ENCODE measurements around the gene TOGARAM1. TPM values are rescaled to one million over a fixed set of nuclear protein-coding genes. Genes with fewer than 3 reads are reported as not detected.
A peak's percentile ranks its signal among the peaks of the same experiment; 100 is the strongest.

Gene TOGARAM1
- total RNA-seq, 4 donors from 2014 or later: 6.3 to 19.1 (median 9.7) TPM

GRCh38 chr14:44954750-44955149, 7.2 kb upstream of the TOGARAM1 start:
- in situ Hi-C loops (cut with MboI; ENCODE audit: low sequenced_read_pairs in 4 of 4): loop anchor here in 1 of 4 donors (25.0 kb wide), 1 partner anchor 183 kb away; the partner anchor contains the start of genes FANCM and FKBP3
- Histone ChIP-seq H3K27me3 (no peaks in the 10 kb centered on the region), H3K9me3 (no peaks in the 10 kb centered on the region), H3K36me3 (no peaks in the 10 kb centered on the region), H3K4me1 (peaks cover 28 to 29% of the 10 kb centered on the region in 2 donors), H3K4me3 (no peak overlapping the region), H3K27ac (no peak overlapping the region)
- intact Hi-C loops (cut with DNase I; ENCODE audit: low total_unique reads): no loop called here
- DNase-seq (no peak), ATAC-seq (no peak)
- TF ChIP-seq POLR2A (IDR thresholded peaks at IDR 0.05): no peak
- TF ChIP-seq CTCF (IDR thresholded peaks at IDR 0.05 in 4 of 5, conservative IDR thresholded peaks at IDR 0.05 in 1 of 5): no peak

GRCh38 chr14:44955528-44955927, 6.5 kb upstream of the TOGARAM1 start:
- no peak overlapping the region for H3K4me3 ChIP-seq
- no peaks in the 10 kb centered on the region for H3K9me3 ChIP-seq
- no peaks in the 10 kb centered on the region for H3K27me3 ChIP-seq
- DNase-seq (no peak), ATAC-seq (no peak)
- TF ChIP-seq POLR2A (IDR thresholded peaks at IDR 0.05): no peak
- H3K27ac ChIP-seq: no peak overlapping the region
- in situ Hi-C loops (cut with MboI; ENCODE audit: low sequenced_read_pairs in 4 of 4): loop anchor here in 1 of 4 donors (25.0 kb wide), 1 partner anchor 182 kb away; the partner anchor contains the start of genes FANCM and FKBP3
- peaks cover 33 to 36% of the 10 kb centered on the region in 2 donors for H3K4me1 ChIP-seq
- H3K36me3 ChIP-seq: no peaks in the 10 kb centered on the region
- intact Hi-C loops (cut with DNase I; ENCODE audit: low total_unique reads): no loop called here

- H3K4me3 ChIP-seq: no peak overlapping the region
- H3K9me3 ChIP-seq: no peaks in the 10 kb centered on the region
- no peak for ATAC-seq
- TF ChIP-seq POLR2A (IDR thresholded peaks at IDR 0.05) (no peak), CTCF (IDR thresholded peaks at IDR 0.05 in 4 of 5, conservative IDR thresholded peaks at IDR 0.05 in 1 of 5) (no peak)
- in situ Hi-C loops (cut with MboI; ENCODE audit: low sequenced_read_pairs in 4 of 4): loop anchor here in 1 of 4 donors (25.0 kb wide), 1 partner anchor 180 kb away; the partner anchor contains the start of genes FANCM and FKBP3
- H3K27ac ChIP-seq: no peak overlapping the region
- H3K36me3 ChIP-seq: no peaks in the 10 kb centered on the region
- H3K4me1 ChIP-seq: peaks cover 37 to 44% of the 10 kb centered on the region in 2 donors
- H3K27me3 ChIP-seq: no peaks in the 10 kb centered on the region
- intact Hi-C loops (cut with DNase I; ENCODE audit: low total_unique reads): no loop called here
- no peak for DNase-seq
Observed at GRCh38 chr14:44956866-44957265, 5.1 kb upstream of the TOGARAM1 start.

- TF ChIP-seq POLR2A (IDR thresholded peaks at IDR 0.05) (no peak), CTCF (IDR thresholded peaks at IDR 0.05 in 4 of 5, conservative IDR thresholded peaks at IDR 0.05 in 1 of 5) (no peak)
- DNase-seq (no peak), ATAC-seq (no peak)
- Histone ChIP-seq H3K27me3 (no peaks in the 10 kb centered on the region), H3K4me1 (peaks cover 50 to 57% of the 10 kb centered on the region in 2 donors), H3K36me3 (no peaks in the 10 kb centered on the region), H3K9me3 (no peaks in the 10 kb centered on the region), H3K27ac (peak overlapping the region in 2 of 4 donors; percentile 4 to 90), H3K4me3 (peak overlapping the region in 2 of 4 donors; percentile 75 to 89)
- intact Hi-C loops (cut with DNase I; ENCODE audit: low total_unique reads): no loop called here
- in situ Hi-C loops (cut with MboI; ENCODE audit: low sequenced_read_pairs in 4 of 4): loop anchor here in 1 of 4 donors (25.0 kb wide), 1 partner anchor 178 kb away; the partner anchor contains the start of genes FANCM and FKBP3
Observed at GRCh38 chr14:44959538-44959937, 2.5 kb upstream of the TOGARAM1 start.

- TF ChIP-seq CTCF (IDR thresholded peaks at IDR 0.05 in 4 of 5, conservative IDR thresholded peaks at IDR 0.05 in 1 of 5) (no peak), POLR2A (IDR thresholded peaks at IDR 0.05) (no peak)
- Histone ChIP-seq H3K4me1 (peaks cover 56 to 64% of the 10 kb centered on the region in 2 donors), H3K36me3 (no peaks in the 10 kb centered on the region), H3K27me3 (no peaks in the 10 kb centered on the region), H3K9me3 (no peaks in the 10 kb centered on the region), H3K27ac (peak overlapping the region; percentile 43 to 95 (median 89)), H3K4me3 (peak overlapping the region; percentile 75 to 92 (median 90))
- in situ Hi-C loops (cut with MboI; ENCODE audit: low sequenced_read_pairs in 4 of 4): loop anchor here (5.0 to 25.0 kb wide), 5 partner anchors 63 to 177 kb away; partner anchors contain the start of genes FKBP3 (in 4 of the 4) and FANCM (in 3 of the 4)
- intact Hi-C loops (cut with DNase I; ENCODE audit: low total_unique reads): loop anchor here (5.0 kb wide), 1 partner anchor 307 kb away; no protein-coding TSS in a partner anchor
- ATAC-seq: no peak
- DNase-seq: no peak
Observed at GRCh38 chr14:44960146-44960545, 1.8 kb upstream of the TOGARAM1 start.

Data from gastrocnemius medialis (tissue), 4 donors.